Hepatocyte (in vitro differentiated cells): Measurements from ENCODE around the gene MTFP1. TPM values are rescaled to one million over a fixed set of nuclear protein-coding genes. Genes with fewer than 3 reads are reported as not detected.

Source experiments
- DNase-seq: peaks from one replicate; pipeline ENCODE4 v3.0.0-alpha.2; 2016; ENCODE audit warnings: low spot score
- H2AFZ ChIP-seq: fragments of 200-600 bp; sonication (generic); 2 replicates; pipeline ENCODE4 v1.6.0; 2016; ENCODE audit warnings: antibody characterized with exemption, mild to moderate bottlenecking
- H3K27ac ChIP-seq: fragments of 200-600 bp; sonication (generic); 2 replicates; pipeline ENCODE4 v1.5.1; 2016; ENCODE audit warnings: mild to moderate bottlenecking
- H3K27me3 ChIP-seq: fragments of 200-600 bp; sonication (generic); 2 replicates; pipeline ENCODE4 v1.6.1; 2016
- H3K36me3 ChIP-seq: fragments of 200-600 bp; sonication (generic); replicated peaks from 2 replicates; pipeline ENCODE4 v1.5.1; 2016; ENCODE audit warnings: low read depth; ENCODE audit not compliant: insufficient read depth
- H3K4me1 ChIP-seq: fragments of 200-600 bp; sonication (generic); 2 replicates; pipeline ENCODE4 v1.5.1; 2016; ENCODE audit warnings: mild to moderate bottlenecking, moderate library complexity; ENCODE audit not compliant: insufficient read depth
- H3K4me2 ChIP-seq: fragments of 200-600 bp; sonication (generic); 2 replicates; pipeline ENCODE4 v1.6.0; 2016
- H3K4me3 ChIP-seq: fragments of 200-600 bp; sonication (generic); 2 replicates; pipeline ENCODE4 v1.5.1; 2016; ENCODE audit warnings: mild to moderate bottlenecking
- H3K79me2 ChIP-seq: fragments of 200-600 bp; sonication (generic); 2 replicates; pipeline ENCODE4 v1.6.0; 2017; ENCODE audit warnings: mild to moderate bottlenecking
- H3K9me2 ChIP-seq: fragments of 200-600 bp; sonication (generic); replicated peaks from 2 replicates; pipeline ENCODE4 v1.6.0; 2017; ENCODE audit warnings: mild to moderate bottlenecking; ENCODE audit not compliant: insufficient read depth
- H3K9me3 ChIP-seq: fragments of 200-600 bp; sonication (generic); 2 replicates; pipeline ENCODE4 v1.5.1; 2016; ENCODE audit warnings: low read depth, mild to moderate bottlenecking
- H4K20me1 ChIP-seq: fragments of 200-600 bp; sonication (generic); 2 replicates; pipeline ENCODE4 v1.6.0; 2016; ENCODE audit warnings: mild to moderate bottlenecking; ENCODE audit not compliant: insufficient read depth, poor library complexity, severe bottlenecking
- EZH2 ChIP-seq: fragments of 200-600 bp; sonication (generic); IDR thresholded peaks from 2 replicates; pipeline ENCODE4 v1.6.1; 2016; ENCODE audit warnings: antibody characterized with exemption, mild to moderate bottlenecking, borderline replicate concordance
- EZH2phosphoT487 ChIP-seq: fragments of 200-600 bp; sonication (generic); IDR thresholded peaks from one replicate; pipeline ENCODE4 v1.6.1; 2018; ENCODE audit warnings: antibody characterized with exemption, mild to moderate bottlenecking, low read depth, moderate library complexity; ENCODE audit not compliant: unreplicated experiment, severe bottlenecking
- WGBS: methylation state at CpG from one replicate; pipeline ENCODE4 v1.1.6; 2016; ENCODE audit warnings: low lambda C conversion rate; ENCODE audit errors: missing lambda C conversion rate; 5-methylcytosine and 5-hydroxymethylcytosine counted together
- polyA plus RNA-seq: library from polyadenylated mRNA; unstranded; fragments of >200 nt; fragmentation: Nextera tagmentation; extraction: Ambion mirVana; gene quantifications from 2 replicates; pipeline ENCODE4 v1.2.1, GENCODE V29; 2016
- total RNA-seq: library from RNA; depleted of rRNA; stranded (reverse); fragments of >200 nt; gene quantifications from 2 replicates; pipeline ENCODE4 v1.2.3, GENCODE V29; 2014
- TF ChIP-seq, protein P1 (sequence below): fragments of 200-600 bp; sonication (generic); IDR thresholded peaks from 2 replicates; pipeline ENCODE4 v1.5.1; 2016; ENCODE audit warnings: antibody characterized with exemption, mild to moderate bottlenecking; ENCODE audit not compliant: poor library complexity

The MTFP1 gene
- total and polyA plus RNA-seq, 2 experiments from 2014 or later, result 16.3 to 22.3 TPM

GRCh38 chr22:30470655-30471054 lies 45.1 kb downstream of the MTFP1 start:
- WGBS, result 90% methylated on average over 2 of the region's 2 CpGs
- no peak for DNase-seq
- H3K27me3 ChIP-seq, result peaks cover 6% of the 10 kb centered on the region
- no peaks in the 10 kb centered on the region for H3K9me2 ChIP-seq
- no peaks in the 10 kb centered on the region for H4K20me1 ChIP-seq
- no peak overlapping the region for H2AFZ ChIP-seq
- no peaks in the 10 kb centered on the region for H3K9me3 ChIP-seq
- TF ChIP-seq, protein P1, sequence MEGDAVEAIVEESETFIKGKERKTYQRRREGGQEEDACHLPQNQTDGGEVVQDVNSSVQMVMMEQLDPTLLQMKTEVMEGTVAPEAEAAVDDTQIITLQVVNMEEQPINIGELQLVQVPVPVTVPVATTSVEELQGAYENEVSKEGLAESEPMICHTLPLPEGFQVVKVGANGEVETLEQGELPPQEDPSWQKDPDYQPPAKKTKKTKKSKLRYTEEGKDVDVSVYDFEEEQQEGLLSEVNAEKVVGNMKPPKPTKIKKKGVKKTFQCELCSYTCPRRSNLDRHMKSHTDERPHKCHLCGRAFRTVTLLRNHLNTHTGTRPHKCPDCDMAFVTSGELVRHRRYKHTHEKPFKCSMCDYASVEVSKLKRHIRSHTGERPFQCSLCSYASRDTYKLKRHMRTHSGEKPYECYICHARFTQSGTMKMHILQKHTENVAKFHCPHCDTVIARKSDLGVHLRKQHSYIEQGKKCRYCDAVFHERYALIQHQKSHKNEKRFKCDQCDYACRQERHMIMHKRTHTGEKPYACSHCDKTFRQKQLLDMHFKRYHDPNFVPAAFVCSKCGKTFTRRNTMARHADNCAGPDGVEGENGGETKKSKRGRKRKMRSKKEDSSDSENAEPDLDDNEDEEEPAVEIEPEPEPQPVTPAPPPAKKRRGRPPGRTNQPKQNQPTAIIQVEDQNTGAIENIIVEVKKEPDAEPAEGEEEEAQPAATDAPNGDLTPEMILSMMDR, result no peak
- TF ChIP-seq EZH2phosphoT487 (no peak), EZH2 (no peak)
- no peaks in the 10 kb centered on the region for H3K36me3 ChIP-seq
- no peak overlapping the region for H3K4me3 ChIP-seq
- H3K4me2 ChIP-seq, result no peak overlapping the region
- no peak overlapping the region for H3K27ac ChIP-seq
- no peaks in the 10 kb centered on the region for H3K4me1 ChIP-seq
- H3K79me2 ChIP-seq, result no peaks in the 10 kb centered on the region

DNA sequence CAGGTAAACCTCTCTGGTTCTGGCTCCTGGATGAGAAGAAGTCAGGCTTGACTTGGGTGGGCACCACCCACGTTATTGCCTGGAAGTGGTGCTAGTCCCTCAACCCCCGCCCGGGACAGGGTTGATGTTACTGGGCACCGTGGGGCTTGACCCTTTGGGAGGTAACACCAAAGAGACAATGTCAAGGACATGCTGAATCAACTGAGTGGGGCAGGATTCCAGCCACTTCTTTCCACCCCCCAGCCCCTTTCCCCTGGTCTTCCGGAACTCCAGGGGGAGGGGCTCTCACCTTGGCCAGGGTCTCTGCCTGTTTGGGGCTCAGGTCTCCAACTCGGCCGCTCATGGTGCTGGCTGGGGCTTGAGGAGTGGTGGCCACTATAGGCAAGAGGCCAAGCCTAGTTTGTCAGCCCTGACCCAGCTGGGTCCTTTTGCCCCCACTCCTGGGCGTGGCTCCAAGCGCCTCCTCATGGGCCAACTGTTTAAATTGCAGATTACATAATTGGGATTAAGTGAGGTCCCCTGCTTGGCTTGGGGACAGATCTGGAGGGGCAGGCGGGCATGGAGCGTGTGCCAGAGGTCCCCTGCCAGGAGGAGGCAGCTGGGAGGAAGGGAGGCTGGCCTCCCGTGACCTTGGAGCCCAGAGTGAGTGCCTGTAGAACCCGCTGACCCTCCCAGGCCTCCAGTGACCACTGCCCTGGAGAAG lies 46.2 kb downstream of the MTFP1 start, which contains the start of gene SEC14L3:
SEC14L3 (minus strand) TSS at position 402 of the 703 bp plus-strand sequence; CDS start at position 343, 59 bp downstream.
- H3K27me3 ChIP-seq, result peaks cover 6% of the 10 kb centered on the region
- WGBS, result 76% methylated on average over 13 of the region's 13 CpGs

DNA sequence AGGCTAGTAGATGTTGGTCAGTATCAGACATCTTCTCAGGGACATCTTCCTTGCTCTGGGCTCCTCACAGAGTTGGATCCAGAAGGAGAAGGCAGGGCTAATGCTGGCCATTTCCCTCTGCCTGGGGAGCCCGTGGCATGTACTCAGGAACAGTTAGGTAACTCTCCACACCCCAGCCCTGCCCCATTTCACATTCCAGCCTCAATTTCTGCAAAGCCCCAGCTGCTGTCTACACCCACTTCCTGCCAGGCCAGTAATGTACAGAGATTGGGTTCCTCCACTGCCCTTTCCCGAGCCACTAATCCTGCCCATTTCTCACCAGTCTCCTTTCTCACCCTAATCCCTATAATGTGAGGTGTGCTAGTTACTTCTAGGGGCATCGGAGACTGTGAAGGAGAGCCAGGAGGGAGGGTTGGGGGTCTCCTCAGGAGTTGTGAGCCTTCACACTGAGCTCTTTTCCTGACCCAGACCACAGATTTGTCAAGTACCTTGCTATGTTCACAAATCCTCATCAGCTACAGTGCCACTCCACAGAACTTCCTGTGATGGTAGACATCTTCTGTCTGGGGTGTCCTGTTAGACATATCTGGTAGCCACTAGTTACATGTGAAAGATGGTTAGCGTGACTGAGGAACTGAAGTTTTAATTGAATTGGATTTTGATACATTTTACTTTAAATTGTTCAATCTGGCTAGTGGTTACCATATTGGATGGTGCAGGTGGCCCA lies 47.6 kb downstream of the MTFP1 start:
- Histone ChIP-seq H2AFZ (no peak overlapping the region), H3K4me3 (no peak overlapping the region), H3K27me3 (peaks cover 6% of the 10 kb centered on the region), H3K36me3 (no peaks in the 10 kb centered on the region), H3K79me2 (no peaks in the 10 kb centered on the region), H3K4me2 (no peak overlapping the region), H4K20me1 (no peaks in the 10 kb centered on the region), H3K4me1 (no peaks in the 10 kb centered on the region), H3K9me3 (no peaks in the 10 kb centered on the region), H3K9me2 (no peaks in the 10 kb centered on the region), H3K27ac (no peak overlapping the region)
- TF ChIP-seq EZH2phosphoT487 (no peak), EZH2 (no peak)
- TF ChIP-seq, protein P1, result no peak
- WGBS, result 81% methylated on average over 4 of the region's 4 CpGs
- no peak for DNase-seq

More for the DNA sequence above, 46.2 kb downstream of the MTFP1 start, which contains the start of gene SEC14L3:
- no peaks in the 10 kb centered on the region for H3K36me3 ChIP-seq
- H3K9me3 ChIP-seq, result no peaks in the 10 kb centered on the region
- no peak within 1 kb of the TSS for H2AFZ ChIP-seq
- no peaks in the 10 kb centered on the region for H3K9me2 ChIP-seq
- H3K4me2 ChIP-seq, result no peak within 1 kb of the TSS
- H3K4me1 ChIP-seq, result no peaks in the 10 kb centered on the region
- TF ChIP-seq EZH2 (no peak), EZH2phosphoT487 (no peak)
- TF ChIP-seq, protein P1, result no peak
- no peaks in the 10 kb centered on the region for H3K79me2 ChIP-seq
- H4K20me1 ChIP-seq, result no peaks in the 10 kb centered on the region
- H3K4me3 ChIP-seq, result no peak within 1 kb of the TSS
- no peak within 1 kb of the TSS for H3K27ac ChIP-seq
- DNase-seq, result no peak
